Measurements from ENCODE around the gene MUC7. TPM values are rescaled to one million over a fixed set of nuclear protein-coding genes. Genes with fewer than 3 reads are reported as not detected.

The MUC7 gene
- total RNA-seq (not detected in 2 replicates), polyA plus RNA-seq (not detected in 2 replicates), polyA minus RNA-seq (not detected in 2 replicates)
- not detected for total RNA-seq (2013)

DNA sequence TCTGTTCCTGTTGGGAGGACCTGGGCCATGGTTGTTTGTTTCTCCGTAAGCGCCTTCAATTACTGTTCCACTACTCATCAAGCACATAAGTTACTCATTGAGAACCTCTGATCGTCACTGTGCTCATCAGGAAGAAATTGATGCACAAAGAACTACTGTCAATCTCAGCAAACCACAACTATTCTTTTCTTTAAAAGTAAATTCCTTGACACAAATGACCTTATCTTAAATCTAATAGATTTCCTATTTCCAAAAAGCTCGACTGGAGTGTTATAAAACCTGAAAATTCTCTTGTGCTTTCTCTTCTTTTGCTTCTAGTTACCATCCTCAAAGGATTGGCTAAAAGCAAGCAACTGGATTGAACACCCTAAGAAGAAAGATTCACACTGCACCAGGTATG is at the start of gene MUC7:
MUC7 (plus strand) TSS at position 301 of the 400 bp plus-strand sequence. CDS start 1,825 bp downstream, outside the sequence.
- Histone ChIP-seq H3K27ac (ENCODE audit: low read length in 2 of 2) (no peak within 1 kb of the TSS), H3K79me2 (ENCODE audit: control insufficient read depth, insufficient read depth, low read length) (no peaks in the 10 kb centered on the region), H3K4me3 (ENCODE audit: control extremely low read depth in 1 of 5, extremely low read depth in 1 of 5, insufficient read depth in 1 of 5, low read depth in 2 of 5, low read length in 4 of 5) (no peak within 1 kb of the TSS), H3K36me3 (replicated peaks in 1 of 2; ENCODE audit: control extremely low read depth in 1 of 2, control insufficient read depth in 1 of 2, extremely low read depth in 1 of 2, insufficient read depth in 2 of 2, low read length in 1 of 2) (no peaks in the 10 kb centered on the region), H3K9ac (ENCODE audit: low read length) (no peak within 1 kb of the TSS), H4K20me1 (ENCODE audit: control insufficient read depth, insufficient read depth, low read length, poor library complexity, severe bottlenecking) (no peaks in the 10 kb centered on the region), H2AFZ (ENCODE audit: insufficient read depth, low read depth, low read length, poor library complexity, severe bottlenecking) (no peak within 1 kb of the TSS), H3K9me3 (ENCODE audit: control extremely low read depth in 1 of 3, control insufficient read depth in 2 of 3, insufficient read depth in 1 of 3, low read length in 2 of 3) (no peaks in the 10 kb centered on the region), H3K4me1 (ENCODE audit: control insufficient read depth in 2 of 2, insufficient read depth in 2 of 2, low read length in 2 of 2) (no peaks in the 10 kb centered on the region), H3K27me3 (replicated peaks in 1 of 4; ENCODE audit: control extremely low read depth in 1 of 4, control insufficient read depth in 3 of 4, insufficient read depth in 4 of 4, low read length in 3 of 4) (no peaks in the 10 kb centered on the region), H3K4me2 (replicated peaks; ENCODE audit: low read depth, low read length, poor library complexity, severe bottlenecking) (no peak within 1 kb of the TSS)
- no peak for ATAC-seq (ENCODE audit: low read depth)
- no peaks in the 10 kb centered on the region for H3K27me3 Mint-ChIP-seq
- H3K9me3 Mint-ChIP-seq (ENCODE audit: insufficient read depth): peaks cover 4% of the 10 kb centered on the region
- no peak within 1 kb of the TSS for H3K4me3 Mint-ChIP-seq
- ChIA-PET CTCF (no interaction called here), POLR2A (no interaction called here)
- WGBS (ENCODE audit: insufficient coverage): 52% methylated on average over 3 of the region's 4 CpGs
- no peak for DNase-seq
- no peaks in the 10 kb centered on the region for H3K4me1 Mint-ChIP-seq
- no peak within 1 kb of the TSS for H3K27ac Mint-ChIP-seq
- intact Hi-C loops (cut with micrococcal nuclease): no loop called here
- TF ChIP-seq EZH2 (IDR thresholded peaks at IDR 0.05; ENCODE audit: borderline replicate concordance, insufficient read depth, low read depth, low read length, poor library complexity, severe bottlenecking): no peak
- TF ChIP-seq, protein P1, sequence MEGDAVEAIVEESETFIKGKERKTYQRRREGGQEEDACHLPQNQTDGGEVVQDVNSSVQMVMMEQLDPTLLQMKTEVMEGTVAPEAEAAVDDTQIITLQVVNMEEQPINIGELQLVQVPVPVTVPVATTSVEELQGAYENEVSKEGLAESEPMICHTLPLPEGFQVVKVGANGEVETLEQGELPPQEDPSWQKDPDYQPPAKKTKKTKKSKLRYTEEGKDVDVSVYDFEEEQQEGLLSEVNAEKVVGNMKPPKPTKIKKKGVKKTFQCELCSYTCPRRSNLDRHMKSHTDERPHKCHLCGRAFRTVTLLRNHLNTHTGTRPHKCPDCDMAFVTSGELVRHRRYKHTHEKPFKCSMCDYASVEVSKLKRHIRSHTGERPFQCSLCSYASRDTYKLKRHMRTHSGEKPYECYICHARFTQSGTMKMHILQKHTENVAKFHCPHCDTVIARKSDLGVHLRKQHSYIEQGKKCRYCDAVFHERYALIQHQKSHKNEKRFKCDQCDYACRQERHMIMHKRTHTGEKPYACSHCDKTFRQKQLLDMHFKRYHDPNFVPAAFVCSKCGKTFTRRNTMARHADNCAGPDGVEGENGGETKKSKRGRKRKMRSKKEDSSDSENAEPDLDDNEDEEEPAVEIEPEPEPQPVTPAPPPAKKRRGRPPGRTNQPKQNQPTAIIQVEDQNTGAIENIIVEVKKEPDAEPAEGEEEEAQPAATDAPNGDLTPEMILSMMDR (IDR thresholded peaks at IDR 0.05): no peak

GRCh38 chr4:70425306-70425705 is 46.7 kb upstream of the MUC7 start:
- ChIA-PET CTCF (no interaction called here), POLR2A (no interaction called here)
- WGBS (ENCODE audit: insufficient coverage): 78% methylated on average over 1 of the region's 1 CpG
- no peaks in the 10 kb centered on the region for H3K9me3 ChIP-seq (ENCODE audit: control extremely low read depth in 1 of 3, control insufficient read depth in 2 of 3, insufficient read depth in 1 of 3, low read length in 2 of 3)
- DNase-seq (no peak), ATAC-seq (ENCODE audit: low read depth) (no peak)
- no peaks in the 10 kb centered on the region for H3K27me3 ChIP-seq (replicated peaks in 1 of 4; ENCODE audit: control extremely low read depth in 1 of 4, control insufficient read depth in 3 of 4, insufficient read depth in 4 of 4, low read length in 3 of 4)
- intact Hi-C loops (cut with micrococcal nuclease): no loop called here
- H3K27ac ChIP-seq (ENCODE audit: low read length in 2 of 2): no peak overlapping the region
- no peaks in the 10 kb centered on the region for H3K4me1 ChIP-seq (ENCODE audit: control insufficient read depth in 2 of 2, insufficient read depth in 2 of 2, low read length in 2 of 2)
- TF ChIP-seq, protein P1 (IDR thresholded peaks at IDR 0.05): no peak
- TF ChIP-seq EZH2 (IDR thresholded peaks at IDR 0.05; ENCODE audit: borderline replicate concordance, insufficient read depth, low read depth, low read length, poor library complexity, severe bottlenecking): no peak
- Mint-ChIP-seq H3K9me3 (ENCODE audit: insufficient read depth) (no peaks in the 10 kb centered on the region), H3K4me3 (no peak overlapping the region), H3K4me1 (no peaks in the 10 kb centered on the region), H3K27ac (no peak overlapping the region), H3K27me3 (no peaks in the 10 kb centered on the region)
- no peak overlapping the region for H3K4me2 ChIP-seq (replicated peaks; ENCODE audit: low read depth, low read length, poor library complexity, severe bottlenecking)
- H3K36me3 ChIP-seq (replicated peaks in 1 of 2; ENCODE audit: control extremely low read depth in 1 of 2, control insufficient read depth in 1 of 2, extremely low read depth in 1 of 2, insufficient read depth in 2 of 2, low read length in 1 of 2): no peaks in the 10 kb centered on the region
- no peak overlapping the region for H3K9ac ChIP-seq (ENCODE audit: low read length)
- no peak overlapping the region for H2AFZ ChIP-seq (ENCODE audit: insufficient read depth, low read depth, low read length, poor library complexity, severe bottlenecking)
- H3K4me3 ChIP-seq (ENCODE audit: control extremely low read depth in 1 of 5, extremely low read depth in 1 of 5, insufficient read depth in 1 of 5, low read depth in 2 of 5, low read length in 4 of 5): no peak overlapping the region
- H3K79me2 ChIP-seq (ENCODE audit: control insufficient read depth, insufficient read depth, low read length): no peaks in the 10 kb centered on the region
- no peaks in the 10 kb centered on the region for H4K20me1 ChIP-seq (ENCODE audit: control insufficient read depth, insufficient read depth, low read length, poor library complexity, severe bottlenecking)
